ENCODE data around the gene GJB3. TPM values are rescaled to one million over a fixed set of nuclear protein-coding genes. Genes with fewer than 3 reads are reported as not detected.

The GJB3 gene
- total RNA-seq, 4 donors from 2014 or later: not detected

DNA sequence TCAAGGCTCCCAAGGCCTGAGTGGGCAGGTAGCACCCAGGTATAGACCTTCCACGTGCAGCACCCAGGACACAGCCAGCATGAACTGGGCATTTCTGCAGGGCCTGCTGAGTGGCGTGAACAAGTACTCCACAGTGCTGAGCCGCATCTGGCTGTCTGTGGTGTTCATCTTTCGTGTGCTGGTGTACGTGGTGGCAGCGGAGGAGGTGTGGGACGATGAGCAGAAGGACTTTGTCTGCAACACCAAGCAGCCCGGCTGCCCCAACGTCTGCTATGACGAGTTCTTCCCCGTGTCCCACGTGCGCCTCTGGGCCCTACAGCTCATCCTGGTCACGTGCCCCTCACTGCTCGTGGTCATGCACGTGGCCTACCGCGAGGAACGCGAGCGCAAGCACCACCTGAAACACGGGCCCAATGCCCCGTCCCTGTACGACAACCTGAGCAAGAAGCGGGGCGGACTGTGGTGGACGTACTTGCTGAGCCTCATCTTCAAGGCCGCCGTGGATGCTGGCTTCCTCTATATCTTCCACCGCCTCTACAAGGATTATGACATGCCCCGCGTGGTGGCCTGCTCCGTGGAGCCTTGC lies 19.7 kb upstream of the GJB3 start:
- ATAC-seq (ENCODE audit: low FRiP score) (no peak), DNase-seq (ENCODE audit: low spot score) (no peak)
- TF ChIP-seq, protein P1, sequence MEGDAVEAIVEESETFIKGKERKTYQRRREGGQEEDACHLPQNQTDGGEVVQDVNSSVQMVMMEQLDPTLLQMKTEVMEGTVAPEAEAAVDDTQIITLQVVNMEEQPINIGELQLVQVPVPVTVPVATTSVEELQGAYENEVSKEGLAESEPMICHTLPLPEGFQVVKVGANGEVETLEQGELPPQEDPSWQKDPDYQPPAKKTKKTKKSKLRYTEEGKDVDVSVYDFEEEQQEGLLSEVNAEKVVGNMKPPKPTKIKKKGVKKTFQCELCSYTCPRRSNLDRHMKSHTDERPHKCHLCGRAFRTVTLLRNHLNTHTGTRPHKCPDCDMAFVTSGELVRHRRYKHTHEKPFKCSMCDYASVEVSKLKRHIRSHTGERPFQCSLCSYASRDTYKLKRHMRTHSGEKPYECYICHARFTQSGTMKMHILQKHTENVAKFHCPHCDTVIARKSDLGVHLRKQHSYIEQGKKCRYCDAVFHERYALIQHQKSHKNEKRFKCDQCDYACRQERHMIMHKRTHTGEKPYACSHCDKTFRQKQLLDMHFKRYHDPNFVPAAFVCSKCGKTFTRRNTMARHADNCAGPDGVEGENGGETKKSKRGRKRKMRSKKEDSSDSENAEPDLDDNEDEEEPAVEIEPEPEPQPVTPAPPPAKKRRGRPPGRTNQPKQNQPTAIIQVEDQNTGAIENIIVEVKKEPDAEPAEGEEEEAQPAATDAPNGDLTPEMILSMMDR (IDR thresholded peaks at IDR 0.05): no peak

- TF ChIP-seq, protein P1 (IDR thresholded peaks at IDR 0.05): no peak
- ATAC-seq (ENCODE audit: low FRiP score) (no peak), DNase-seq (ENCODE audit: low spot score) (no peak)
Measured at GRCh38 chr1:34761776-34762307, 19.2 kb upstream of the GJB3 start.

GRCh38 chr1:34762474-34763141 lies 18.4 kb upstream of the GJB3 start:
- DNase-seq (ENCODE audit: low spot score): no peak
- TF ChIP-seq, protein P1 (IDR thresholded peaks at IDR 0.05): no peak
- no peak for ATAC-seq (ENCODE audit: low FRiP score)

DNA sequence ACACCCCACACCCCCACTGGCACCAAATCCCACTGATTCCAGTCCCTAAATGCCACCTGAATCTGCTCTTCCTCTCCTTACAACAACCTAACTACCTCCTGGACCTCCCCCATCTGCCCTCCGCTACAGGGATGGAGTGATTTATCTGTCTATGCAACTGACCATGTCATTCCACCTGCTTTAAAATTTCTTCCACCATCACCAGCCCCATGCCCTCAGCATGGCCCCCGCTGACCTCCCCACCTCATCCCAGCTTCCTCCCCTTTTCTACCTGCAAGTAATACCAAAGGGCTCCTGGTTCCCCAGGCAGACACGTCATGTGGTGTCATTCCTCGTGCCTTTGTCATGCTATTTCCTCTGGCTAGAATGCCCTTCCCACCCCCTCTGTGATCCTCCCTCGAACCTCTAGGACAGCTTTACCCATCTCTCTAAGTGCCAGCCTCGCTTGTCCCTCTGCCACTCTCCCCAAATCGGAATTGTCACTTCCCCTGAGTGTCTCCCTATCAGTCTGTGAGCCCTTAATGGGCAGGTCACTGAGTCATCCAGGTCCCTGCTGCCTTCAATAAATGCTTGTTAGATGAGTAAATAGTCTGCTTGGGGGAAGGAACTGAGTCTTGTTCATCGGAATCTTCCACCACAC lies 17.8 kb upstream of the GJB3 start:
- DNase-seq (ENCODE audit: low spot score) (no peak), ATAC-seq (ENCODE audit: low FRiP score) (no peak)
- TF ChIP-seq, protein P1 (IDR thresholded peaks at IDR 0.05): no peak

GRCh38 chr1:34768856-34769255 lies 12.2 kb upstream of the GJB3 start:
- ATAC-seq (ENCODE audit: low FRiP score): no peak
- DNase-seq (ENCODE audit: low spot score): no peak
- TF ChIP-seq, protein P1 (IDR thresholded peaks at IDR 0.05): no peak

DNA sequence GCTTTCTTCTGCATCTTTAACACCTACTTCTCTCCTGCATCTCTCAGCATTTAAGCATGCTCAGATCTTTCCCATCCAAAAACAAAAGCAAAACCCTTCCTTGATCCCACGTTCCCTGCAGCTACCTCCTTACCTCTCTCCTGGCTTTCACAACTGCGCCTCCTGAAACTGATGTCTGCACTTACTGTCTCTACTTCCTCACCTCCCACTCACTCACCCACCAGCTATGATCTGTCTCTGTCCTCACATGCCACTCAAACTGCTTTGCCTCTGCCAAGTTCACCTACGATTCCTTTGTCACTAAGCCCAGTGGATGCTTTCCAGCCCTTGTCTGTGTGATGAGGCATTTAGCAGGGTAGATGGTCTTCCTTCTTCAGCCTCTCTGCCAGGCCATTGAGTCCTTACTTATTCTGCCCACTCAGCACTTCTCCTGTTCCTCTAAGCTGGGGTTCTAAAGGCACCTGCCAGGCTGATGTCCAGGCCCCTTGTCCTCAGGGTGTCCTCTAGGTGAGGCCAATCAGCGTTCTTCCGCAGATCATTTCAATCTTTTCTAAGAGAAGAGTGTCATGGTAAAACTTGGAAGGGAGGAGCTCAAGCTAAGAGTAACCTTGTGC lies 10.0 kb upstream of the GJB3 start:
- no peak for DNase-seq (ENCODE audit: low spot score)
- TF ChIP-seq, protein P1 (IDR thresholded peaks at IDR 0.05): no peak
- no peak for ATAC-seq (ENCODE audit: low FRiP score)
